HepG2 (cell line): ENCODE data around the gene HPCAL4. TPM values are rescaled to one million over a fixed set of nuclear protein-coding genes. Genes with fewer than 3 reads are reported as not detected.
A peak's percentile ranks its signal among the peaks of the same experiment; 100 is the strongest.

Source experiments
- CREM ChIP-seq, 2 experiments: sonication (generic) in 1 of 2; formaldehyde crosslinking in 1 of 2; IDR thresholded peaks; 2 replicates each; pipeline versions ENCODE4 v1.4.0 to v1.6.1; 2016 to 2020; ENCODE audit warnings: antibody characterized with exemption in 1 of 2, mild to moderate bottlenecking in 1 of 2, missing genetic modification reagents in 1 of 2
- EP300 ChIP-seq, 3 experiments: sonication (generic) in 1 of 3; formaldehyde crosslinking in 1 of 3; IDR thresholded peaks; 2 replicates each; pipeline versions ENCODE4 v1.5.1 to v1.6.1; 2011 to 2020; ENCODE audit warnings: low read depth in 2 of 3, low read length in 2 of 3, borderline replicate concordance in 1 of 3, improper control_type of control experiment in 1 of 3, mild to moderate bottlenecking in 1 of 3, missing genetic modification reagents in 1 of 3, moderate library complexity in 1 of 3
- ESRRA ChIP-seq: sonication (generic); formaldehyde crosslinking; IDR thresholded peaks from 2 replicates; pipeline ENCODE4 v1.5.1; 2020; ENCODE audit warnings: mild to moderate bottlenecking, low read depth, missing genetic modification reagents
- KLF9 ChIP-seq: IDR thresholded peaks from 2 replicates; pipeline ENCODE4 v1.6.1; 2016; ENCODE audit warnings: low read depth
- MED1 ChIP-seq: sonication (generic); formaldehyde crosslinking; IDR thresholded peaks from 2 replicates; pipeline ENCODE4 v1.4.0; 2020; ENCODE audit warnings: missing genetic modification reagents
- MTF1 ChIP-seq: sonication (generic); formaldehyde crosslinking; IDR thresholded peaks from 2 replicates; pipeline ENCODE4 v1.5.0; 2020; ENCODE audit warnings: missing genetic modification reagents
- MTF2 ChIP-seq: sonication (generic); formaldehyde crosslinking; IDR thresholded peaks from 2 replicates; pipeline ENCODE4 v1.5.0; 2020; ENCODE audit warnings: missing genetic modification reagents, borderline replicate concordance
- NFYC ChIP-seq: IDR thresholded peaks from 2 replicates; pipeline ENCODE4 v1.6.1; 2016; ENCODE audit warnings: missing genetic modification reagents, missing compliant biosample characterization
- SIN3B ChIP-seq: fragments of 150-350 bp; IDR thresholded peaks from 2 replicates; pipeline ENCODE4 v1.6.1; 2014; ENCODE audit warnings: low read length
- SMC3 ChIP-seq: IDR thresholded peaks from 2 replicates; pipeline ENCODE4 v1.6.1; 2011; ENCODE audit warnings: low read length, improper control_type of control experiment
- STAG1 ChIP-seq: sonication (generic); formaldehyde crosslinking; IDR thresholded peaks from 2 replicates; pipeline ENCODE4 v1.4.0; 2020; ENCODE audit warnings: missing genetic modification reagents
- TCF12 ChIP-seq, 2 experiments: fragments of 450-650 bp in 1 of 2; sonication (generic) in 1 of 2; formaldehyde crosslinking in 1 of 2; IDR thresholded peaks; 2 replicates each; pipeline versions ENCODE4 v1.6.1 to v1.8.0; 2017 to 2022; ENCODE audit warnings: antibody characterized with exemption in 1 of 2, mild to moderate bottlenecking in 1 of 2, missing genetic modification reagents in 1 of 2, moderate library complexity in 1 of 2
- ZNF550 ChIP-seq: sonication (generic); formaldehyde crosslinking; IDR thresholded peaks from 2 replicates; pipeline ENCODE4 v1.4.0; 2020; ENCODE audit warnings: mild to moderate bottlenecking, missing genetic modification reagents, borderline replicate concordance
- ZNF616 ChIP-seq: sonication (generic); formaldehyde crosslinking; IDR thresholded peaks from 2 replicates; pipeline ENCODE4 v1.5.0; 2020; ENCODE audit warnings: low read depth, mild to moderate bottlenecking, missing genetic modification reagents
- polyA plus RNA-seq, 8 experiments: library from polyadenylated mRNA; depleted of rRNA in 3 of 8; stranded (reverse) in 7 of 8; unstranded in 1 of 8; fragments of >200 nt; fragmentation: Illumina TruSeq in 4 of 8; extraction: Trizol in 4 of 8; gene quantifications; 2 replicates each; pipeline versions ENCODE4 v1.2.1 to v1.2.3, GENCODE V29; 2011 to 2016; ENCODE audit warnings: low read depth in 4 of 8, missing spikeins in 1 of 8, mixed read lengths in 1 of 8; ENCODE audit not compliant: insufficient read depth in 1 of 8
- total RNA-seq, 5 experiments: library from RNA; depleted of rRNA; stranded (reverse); fragments of >200 nt; fragmentation: Illumina TruSeq; extraction: Trizol; gene quantifications; 2 replicates each; pipeline ENCODE4 v1.2.3, GENCODE V29; 2016; ENCODE audit warnings: low read depth in 1 of 5
- TF ChIP-seq, protein P1 (sequence below): IDR thresholded peaks from 2 replicates; pipeline ENCODE4 v1.4.0; 2020; ENCODE audit warnings: mild to moderate bottlenecking, missing genetic modification reagents
- TF ChIP-seq, protein P2 (sequence below): sonication (generic); formaldehyde crosslinking; IDR thresholded peaks from 2 replicates; pipeline ENCODE4 v1.5.0; 2020; ENCODE audit warnings: missing genetic modification reagents, mild to moderate bottlenecking, borderline replicate concordance
- TF ChIP-seq, protein P3 (sequence below): sonication (generic); formaldehyde crosslinking; IDR thresholded peaks from 2 replicates; pipeline ENCODE4 v1.4.0; 2020; ENCODE audit warnings: missing genetic modification reagents, borderline replicate concordance
- TF ChIP-seq, protein P4 (sequence below): IDR thresholded peaks from 2 replicates; pipeline ENCODE4 v1.6.1; 2016

The HPCAL4 gene
- total and polyA plus RNA-seq, 2 of the 13 experiments (the other 11 are each of a cell fraction or from before 2014, with no cell fraction given) = not detected

DNA sequence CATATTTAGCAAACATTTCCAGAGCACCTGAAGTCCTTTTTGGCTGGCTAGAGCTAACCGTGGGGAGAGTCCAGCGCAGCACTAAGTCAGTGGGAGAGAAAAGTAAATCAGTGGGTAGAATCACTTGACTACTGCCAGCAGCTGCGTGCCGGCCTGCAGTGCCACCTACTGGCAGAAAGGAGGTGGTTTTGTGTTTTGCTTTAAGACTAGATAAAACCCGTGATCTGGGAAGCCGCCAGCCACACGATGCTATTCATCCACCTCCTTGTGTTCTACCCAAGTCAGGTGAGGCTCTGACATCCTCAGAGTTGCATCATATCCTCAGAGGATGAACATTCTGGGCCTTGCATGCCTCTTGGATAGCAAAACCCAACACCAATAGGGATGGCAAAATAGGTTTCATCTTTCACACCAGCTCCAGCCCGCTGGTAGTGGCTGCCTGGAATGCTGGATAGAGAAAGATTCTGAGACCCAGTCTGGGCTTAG is 37.6 kb downstream of the HPCAL4 start (continued):
- TF ChIP-seq ZNF550 (CRISPR knock-in tag) = no peak
- TF ChIP-seq MTF2 (CRISPR knock-in tag) = no peak
- no peak for TF ChIP-seq EP300 (IDR thresholded peaks at IDR 0.05; ENCODE audit: low read depth in 2 of 2, low read length in 2 of 2)
- TF ChIP-seq EP300 (CRISPR knock-in tag; IDR thresholded peaks at IDR 0.05; ENCODE audit: borderline replicate concordance) = no peak
- no peak for TF ChIP-seq NFYC
- TF ChIP-seq SIN3B = no peak
- peak; percentile 76 for TF ChIP-seq STAG1 (CRISPR knock-in tag)
- TF ChIP-seq SMC3 = peak; percentile 76
- TF ChIP-seq, protein P1, sequence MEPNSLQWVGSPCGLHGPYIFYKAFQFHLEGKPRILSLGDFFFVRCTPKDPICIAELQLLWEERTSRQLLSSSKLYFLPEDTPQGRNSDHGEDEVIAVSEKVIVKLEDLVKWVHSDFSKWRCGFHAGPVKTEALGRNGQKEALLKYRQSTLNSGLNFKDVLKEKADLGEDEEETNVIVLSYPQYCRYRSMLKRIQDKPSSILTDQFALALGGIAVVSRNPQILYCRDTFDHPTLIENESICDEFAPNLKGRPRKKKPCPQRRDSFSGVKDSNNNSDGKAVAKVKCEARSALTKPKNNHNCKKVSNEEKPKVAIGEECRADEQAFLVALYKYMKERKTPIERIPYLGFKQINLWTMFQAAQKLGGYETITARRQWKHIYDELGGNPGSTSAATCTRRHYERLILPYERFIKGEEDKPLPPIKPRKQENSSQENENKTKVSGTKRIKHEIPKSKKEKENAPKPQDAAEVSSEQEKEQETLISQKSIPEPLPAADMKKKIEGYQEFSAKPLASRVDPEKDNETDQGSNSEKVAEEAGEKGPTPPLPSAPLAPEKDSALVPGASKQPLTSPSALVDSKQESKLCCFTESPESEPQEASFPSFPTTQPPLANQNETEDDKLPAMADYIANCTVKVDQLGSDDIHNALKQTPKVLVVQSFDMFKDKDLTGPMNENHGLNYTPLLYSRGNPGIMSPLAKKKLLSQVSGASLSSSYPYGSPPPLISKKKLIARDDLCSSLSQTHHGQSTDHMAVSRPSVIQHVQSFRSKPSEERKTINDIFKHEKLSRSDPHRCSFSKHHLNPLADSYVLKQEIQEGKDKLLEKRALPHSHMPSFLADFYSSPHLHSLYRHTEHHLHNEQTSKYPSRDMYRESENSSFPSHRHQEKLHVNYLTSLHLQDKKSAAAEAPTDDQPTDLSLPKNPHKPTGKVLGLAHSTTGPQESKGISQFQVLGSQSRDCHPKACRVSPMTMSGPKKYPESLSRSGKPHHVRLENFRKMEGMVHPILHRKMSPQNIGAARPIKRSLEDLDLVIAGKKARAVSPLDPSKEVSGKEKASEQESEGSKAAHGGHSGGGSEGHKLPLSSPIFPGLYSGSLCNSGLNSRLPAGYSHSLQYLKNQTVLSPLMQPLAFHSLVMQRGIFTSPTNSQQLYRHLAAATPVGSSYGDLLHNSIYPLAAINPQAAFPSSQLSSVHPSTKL (CRISPR knock-in tag) = 0 out of 2 replicates have a peak, but pooled peaks have one; percentile 16
- TF ChIP-seq ZNF616 (CRISPR knock-in tag) = no peak
- TF ChIP-seq CREM (IDR thresholded peaks at IDR 0.05) = no peak
- no peak for TF ChIP-seq CREM (CRISPR knock-in tag; IDR thresholded peaks at IDR 0.05)
- TF ChIP-seq, protein P2, sequence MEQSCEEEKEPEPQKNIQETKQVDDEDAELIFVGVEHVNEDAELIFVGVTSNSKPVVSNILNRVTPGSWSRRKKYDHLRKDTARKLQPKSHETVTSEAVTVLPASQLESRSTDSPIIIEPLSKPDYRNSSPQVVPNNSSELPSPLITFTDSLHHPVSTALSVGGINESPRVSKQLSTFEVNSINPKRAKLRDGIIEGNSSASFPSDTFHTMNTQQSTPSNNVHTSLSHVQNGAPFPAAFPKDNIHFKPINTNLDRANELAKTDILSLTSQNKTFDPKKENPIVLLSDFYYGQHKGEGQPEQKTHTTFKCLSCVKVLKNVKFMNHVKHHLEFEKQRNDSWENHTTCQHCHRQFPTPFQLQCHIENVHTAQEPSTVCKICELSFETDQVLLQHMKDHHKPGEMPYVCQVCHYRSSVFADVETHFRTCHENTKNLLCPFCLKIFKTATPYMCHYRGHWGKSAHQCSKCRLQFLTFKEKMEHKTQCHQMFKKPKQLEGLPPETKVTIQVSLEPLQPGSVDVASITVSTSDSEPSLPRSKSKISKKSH = no peak
- TF ChIP-seq, protein P3, sequence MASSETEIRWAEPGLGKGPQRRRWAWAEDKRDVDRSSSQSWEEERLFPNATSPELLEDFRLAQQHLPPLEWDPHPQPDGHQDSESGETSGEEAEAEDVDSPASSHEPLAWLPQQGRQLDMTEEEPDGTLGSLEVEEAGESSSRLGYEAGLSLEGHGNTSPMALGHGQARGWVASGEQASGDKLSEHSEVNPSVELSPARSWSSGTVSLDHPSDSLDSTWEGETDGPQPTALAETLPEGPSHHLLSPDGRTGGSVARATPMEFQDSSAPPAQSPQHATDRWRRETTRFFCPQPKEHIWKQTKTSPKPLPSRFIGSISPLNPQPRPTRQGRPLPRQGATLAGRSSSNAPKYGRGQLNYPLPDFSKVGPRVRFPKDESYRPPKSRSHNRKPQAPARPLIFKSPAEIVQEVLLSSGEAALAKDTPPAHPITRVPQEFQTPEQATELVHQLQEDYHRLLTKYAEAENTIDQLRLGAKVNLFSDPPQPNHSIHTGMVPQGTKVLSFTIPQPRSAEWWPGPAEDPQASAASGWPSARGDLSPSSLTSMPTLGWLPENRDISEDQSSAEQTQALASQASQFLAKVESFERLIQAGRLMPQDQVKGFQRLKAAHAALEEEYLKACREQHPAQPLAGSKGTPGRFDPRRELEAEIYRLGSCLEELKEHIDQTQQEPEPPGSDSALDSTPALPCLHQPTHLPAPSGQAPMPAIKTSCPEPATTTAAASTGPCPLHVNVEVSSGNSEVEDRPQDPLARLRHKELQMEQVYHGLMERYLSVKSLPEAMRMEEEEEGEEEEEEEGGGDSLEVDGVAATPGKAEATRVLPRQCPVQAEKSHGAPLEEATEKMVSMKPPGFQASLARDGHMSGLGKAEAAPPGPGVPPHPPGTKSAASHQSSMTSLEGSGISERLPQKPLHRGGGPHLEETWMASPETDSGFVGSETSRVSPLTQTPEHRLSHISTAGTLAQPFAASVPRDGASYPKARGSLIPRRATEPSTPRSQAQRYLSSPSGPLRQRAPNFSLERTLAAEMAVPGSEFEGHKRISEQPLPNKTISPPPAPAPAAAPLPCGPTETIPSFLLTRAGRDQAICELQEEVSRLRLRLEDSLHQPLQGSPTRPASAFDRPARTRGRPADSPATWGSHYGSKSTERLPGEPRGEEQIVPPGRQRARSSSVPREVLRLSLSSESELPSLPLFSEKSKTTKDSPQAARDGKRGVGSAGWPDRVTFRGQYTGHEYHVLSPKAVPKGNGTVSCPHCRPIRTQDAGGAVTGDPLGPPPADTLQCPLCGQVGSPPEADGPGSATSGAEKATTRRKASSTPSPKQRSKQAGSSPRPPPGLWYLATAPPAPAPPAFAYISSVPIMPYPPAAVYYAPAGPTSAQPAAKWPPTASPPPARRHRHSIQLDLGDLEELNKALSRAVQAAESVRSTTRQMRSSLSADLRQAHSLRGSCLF (CRISPR knock-in tag) = no peak
- TF ChIP-seq MTF1 = no peak
- TF ChIP-seq, protein P4, sequence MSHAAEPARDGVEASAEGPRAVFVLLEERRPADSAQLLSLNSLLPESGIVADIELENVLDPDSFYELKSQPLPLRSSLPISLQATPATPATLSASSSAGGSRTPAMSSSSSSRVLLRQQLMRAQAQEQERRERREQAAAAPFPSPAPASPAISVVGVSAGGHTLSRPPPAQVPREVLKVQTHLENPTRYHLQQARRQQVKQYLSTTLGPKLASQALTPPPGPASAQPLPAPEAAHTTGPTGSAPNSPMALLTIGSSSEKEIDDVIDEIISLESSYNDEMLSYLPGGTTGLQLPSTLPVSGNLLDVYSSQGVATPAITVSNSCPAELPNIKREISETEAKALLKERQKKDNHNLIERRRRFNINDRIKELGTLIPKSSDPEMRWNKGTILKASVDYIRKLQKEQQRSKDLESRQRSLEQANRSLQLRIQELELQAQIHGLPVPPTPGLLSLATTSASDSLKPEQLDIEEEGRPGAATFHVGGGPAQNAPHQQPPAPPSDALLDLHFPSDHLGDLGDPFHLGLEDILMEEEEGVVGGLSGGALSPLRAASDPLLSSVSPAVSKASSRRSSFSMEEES = 0 out of 2 replicates have a peak, but pooled peaks have one; percentile 34
- no peak for TF ChIP-seq MED1 (CRISPR knock-in tag)
- no peak for TF ChIP-seq KLF9
- TF ChIP-seq ESRRA (CRISPR knock-in tag) = no peak
- TF ChIP-seq TCF12 (IDR thresholded peaks at IDR 0.05) = no peak
- no peak for TF ChIP-seq TCF12 (CRISPR knock-in tag; IDR thresholded peaks at IDR 0.05)
